Parathyroid adenoma (tissue), 2 donors: ENCODE data around the gene CHP2.
"Not testable (repeated sequence)": the region's sequence is repeated elsewhere in the genome, so short reads cannot be mapped to it uniquely, and the experiment has no call there.

ENCODE experiments used
- H2AFZ ChIP-seq: fragments of 300-600 bp; sonication (generic); one replicate; pipeline ENCODE4 v1.7.0; 2017; ENCODE audit warnings: antibody characterized with exemption, mild to moderate bottlenecking
- H3K27ac ChIP-seq: fragments of 300-600 bp; sonication (generic); one replicate; pipeline ENCODE4 v1.7.0; 2017
- H3K27me3 ChIP-seq: fragments of 300-600 bp; sonication (generic); one replicate; pipeline ENCODE4 v1.7.0; 2017; ENCODE audit warnings: low read length; ENCODE audit not compliant: control insufficient read depth, insufficient read depth
- H3K36me3 ChIP-seq: fragments of 300-600 bp; sonication (generic); one replicate; pipeline ENCODE4 v1.7.0; 2017; ENCODE audit warnings: low read length; ENCODE audit not compliant: control insufficient read depth, insufficient read depth
- H3K4me1 ChIP-seq: fragments of 300-600 bp; sonication (generic); one replicate; pipeline ENCODE4 v1.7.0; 2017; ENCODE audit warnings: control low read depth
- H3K4me2 ChIP-seq: fragments of 300-600 bp; sonication (generic); one replicate; pipeline ENCODE4 v1.7.0; 2017; ENCODE audit warnings: low read length
- H3K4me3 ChIP-seq: fragments of 300-600 bp; sonication (generic); one replicate; pipeline ENCODE4 v1.7.0; 2017; ENCODE audit warnings: low read depth, low read length
- H3K79me2 ChIP-seq: fragments of 300-600 bp; sonication (generic); one replicate; pipeline ENCODE4 v1.7.0; 2017; ENCODE audit warnings: control low read depth
- H3K9ac ChIP-seq: fragments of 300-600 bp; sonication (generic); one replicate; pipeline ENCODE4 v1.7.0; 2017; ENCODE audit warnings: mild to moderate bottlenecking
- H3K9me3 ChIP-seq: fragments of 300-600 bp; sonication (generic); one replicate; pipeline ENCODE4 v1.7.0; 2017; ENCODE audit warnings: low read length; ENCODE audit not compliant: control insufficient read depth
- CTCF ChIP-seq: fragments of 300-600 bp; sonication (generic); IDR thresholded peaks from one replicate; pipeline ENCODE4 v1.7.0; 2017; ENCODE audit warnings: antibody characterized with exemption, mild to moderate bottlenecking
- donor health status: primary hyperparathyroidism.

Gene CHP2

DNA sequence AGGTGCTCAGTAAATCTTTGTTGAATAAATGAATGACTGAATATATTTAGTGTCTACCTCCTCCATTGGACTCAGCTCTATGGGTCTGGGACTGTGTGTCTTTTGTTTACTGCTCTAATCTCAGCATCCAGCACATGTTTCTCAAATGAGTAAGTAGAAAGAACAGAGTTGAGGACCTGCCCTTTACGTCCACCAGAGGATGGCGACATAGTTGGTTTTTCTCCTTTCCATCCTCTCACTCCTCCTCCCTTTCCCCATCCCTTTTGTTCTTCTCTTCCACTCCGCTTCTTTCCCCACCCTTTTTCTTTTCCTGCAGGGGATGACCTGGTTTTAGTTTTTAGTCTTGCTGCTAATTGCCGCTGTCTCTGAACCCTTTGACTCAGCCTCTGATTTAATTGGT is 12.1 kb upstream of the CHP2 start:
- Histone ChIP-seq H3K4me2 (no peak overlapping the region), H3K27me3 (no peaks in the 10 kb centered on the region), H2AFZ (no peak overlapping the region), H3K4me3 (no peak overlapping the region), H3K27ac (no peak overlapping the region), H3K4me1 (no peaks in the 10 kb centered on the region), H3K79me2 (no peaks in the 10 kb centered on the region), H3K9ac (no peak overlapping the region), H3K36me3 (no peaks in the 10 kb centered on the region), H3K9me3 (no peaks in the 10 kb centered on the region)
- no peak for TF ChIP-seq CTCF

DNA sequence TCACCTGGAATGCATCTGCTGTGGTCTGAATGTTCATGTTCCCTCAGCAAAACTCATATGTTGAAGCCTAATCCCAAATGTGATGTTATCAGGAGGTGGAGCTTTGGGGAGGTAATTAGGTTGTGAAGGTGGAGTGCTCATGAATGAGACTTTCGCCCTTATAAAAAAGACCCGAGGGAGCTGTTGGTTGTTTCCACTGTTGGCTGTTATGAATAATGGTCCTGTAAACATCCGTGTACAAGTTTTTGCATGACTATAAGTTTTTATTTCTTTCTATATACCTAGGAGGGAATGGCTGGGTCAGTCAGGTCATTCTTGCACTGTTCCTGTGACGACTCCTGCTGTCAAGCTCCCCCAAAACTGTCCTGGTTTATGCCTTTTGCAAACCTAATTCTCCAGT is 9.6 kb upstream of the CHP2 start:
- no peaks in the 10 kb centered on the region for H3K27me3 ChIP-seq
- no peak overlapping the region for H3K9ac ChIP-seq
- no peaks in the 10 kb centered on the region for H3K9me3 ChIP-seq
- TF ChIP-seq CTCF = no peak
- no peaks in the 10 kb centered on the region for H3K36me3 ChIP-seq
- no peaks in the 10 kb centered on the region for H3K79me2 ChIP-seq
- H3K27ac ChIP-seq = no peak overlapping the region
- no peak overlapping the region for H3K4me3 ChIP-seq
- H3K4me1 ChIP-seq = no peaks in the 10 kb centered on the region
- no peak overlapping the region for H3K4me2 ChIP-seq
- H2AFZ ChIP-seq = no peak overlapping the region

DNA sequence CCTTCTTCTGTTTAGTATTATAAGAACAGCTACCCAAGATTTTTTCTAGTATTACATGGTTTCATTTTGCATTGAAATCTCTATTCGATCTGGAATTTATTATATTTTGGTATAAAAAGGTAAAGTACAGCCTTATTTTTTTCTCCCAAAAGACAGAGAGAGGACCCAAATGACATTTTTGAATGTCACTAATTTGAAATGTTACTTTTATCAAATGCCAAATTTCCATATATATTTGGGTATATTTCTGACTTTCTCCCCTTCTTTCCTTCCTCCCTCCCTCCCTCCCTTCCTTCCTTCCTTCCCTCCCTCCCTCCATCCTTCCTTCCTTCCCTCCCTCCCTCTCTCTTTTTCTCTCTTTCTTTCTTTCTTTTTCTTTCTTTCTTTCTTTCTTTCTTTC is 6.2 kb upstream of the CHP2 start:
- Histone ChIP-seq H3K9me3 (no peaks in the 10 kb centered on the region), H3K4me2 (no peak overlapping the region), H3K36me3 (no peaks in the 10 kb centered on the region), H3K4me1 (no peaks in the 10 kb centered on the region), H3K27ac (no peak overlapping the region), H3K79me2 (no peaks in the 10 kb centered on the region), H3K27me3 (no peaks in the 10 kb centered on the region), H3K4me3 (no peak overlapping the region), H2AFZ (no peak overlapping the region), H3K9ac (no peak overlapping the region)
- TF ChIP-seq CTCF = no peak

DNA sequence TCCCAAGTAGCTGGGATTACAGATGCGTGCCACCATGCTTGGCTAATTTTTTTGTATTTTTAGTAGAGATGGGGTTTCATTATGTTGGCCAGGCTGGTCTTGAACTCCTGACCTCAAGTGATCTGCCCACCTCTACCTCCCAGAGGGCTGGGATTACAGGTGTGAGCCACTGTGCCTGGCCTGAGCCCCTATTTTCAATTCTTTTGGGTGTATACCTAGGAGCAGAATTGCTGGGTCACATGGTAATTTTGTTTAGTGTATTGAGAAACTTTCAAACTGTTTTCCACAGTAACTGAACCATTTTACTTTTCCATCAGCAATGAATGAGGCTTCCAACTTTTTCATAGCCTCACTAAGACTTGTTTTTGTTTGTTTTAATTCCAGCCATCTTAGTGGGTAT is 3.8 kb upstream of the CHP2 start:
- not testable (repeated sequence) for H3K9me3 ChIP-seq, H3K79me2 ChIP-seq, H2AFZ ChIP-seq, H3K4me3 ChIP-seq, H3K4me1 ChIP-seq, H3K36me3 ChIP-seq, H3K27ac ChIP-seq, H3K4me2 ChIP-seq, H3K27me3 ChIP-seq, H3K9ac ChIP-seq

GRCh38 chr16:23753908-23754593 is 775 bp upstream of the CHP2 start:
- TF ChIP-seq CTCF = no peak
- H3K4me1 ChIP-seq = no peaks in the 10 kb centered on the region
- H3K79me2 ChIP-seq = no peaks in the 10 kb centered on the region
- no peaks in the 10 kb centered on the region for H3K36me3 ChIP-seq
- H3K27ac ChIP-seq = no peak overlapping the region
- H3K4me3 ChIP-seq = peak overlapping the region; percentile 31
- H3K9me3 ChIP-seq = no peaks in the 10 kb centered on the region
- H2AFZ ChIP-seq = peak overlapping the region; percentile 54
- peaks cover 4% of the 10 kb centered on the region for H3K27me3 ChIP-seq
- H3K4me2 ChIP-seq = peak overlapping the region; percentile 69
- no peak overlapping the region for H3K9ac ChIP-seq
